Ishikawa (cell line): ENCODE data around the gene HLTF.

Experiments
- CEBPB ChIP-seq: IDR thresholded peaks from 2 replicates; pipeline ENCODE4 v1.6.1; 2012
- CREB1 ChIP-seq: IDR thresholded peaks from 2 replicates; pipeline ENCODE4 v1.6.1; 2012; ENCODE audit warnings: low read depth
- EGR1 ChIP-seq: IDR thresholded peaks from 2 replicates; pipeline ENCODE4 v1.6.1; 2012
- EP300 ChIP-seq: IDR thresholded peaks from 2 replicates; pipeline ENCODE4 v1.6.1; 2012; ENCODE audit warnings: borderline replicate concordance
- FOXM1 ChIP-seq: IDR thresholded peaks from 2 replicates; pipeline ENCODE4 v1.6.1; 2012; ENCODE audit warnings: low read depth, borderline replicate concordance
- NFIC ChIP-seq: IDR thresholded peaks from 2 replicates; pipeline ENCODE4 v1.6.1; 2012
- RAD21 ChIP-seq: IDR thresholded peaks from 2 replicates; pipeline ENCODE4 v1.6.1; 2012; ENCODE audit warnings: low read depth
- TAF1 ChIP-seq: IDR thresholded peaks from 2 replicates; pipeline ENCODE4 v1.6.1; 2012; ENCODE audit warnings: low read depth, mild to moderate bottlenecking
- TCF12 ChIP-seq: IDR thresholded peaks from 2 replicates; pipeline ENCODE4 v1.6.1; 2012; ENCODE audit warnings: low read depth
- TEAD4 ChIP-seq: IDR thresholded peaks from 2 replicates; pipeline ENCODE4 v1.6.1; 2012
- USF1 ChIP-seq: IDR thresholded peaks from 2 replicates; pipeline ENCODE4 v1.6.1; 2012
- YY1 ChIP-seq: IDR thresholded peaks from 2 replicates; pipeline ENCODE4 v1.6.1; 2012; ENCODE audit warnings: low read depth
- ZBTB7A ChIP-seq: IDR thresholded peaks from 2 replicates; pipeline ENCODE4 v1.6.1; 2012; ENCODE audit warnings: low read depth
- TF ChIP-seq, protein P1 (sequence below): IDR thresholded peaks from 2 replicates; pipeline ENCODE4 v1.6.1; 2012
- TF ChIP-seq, protein P2 (sequence below): IDR thresholded peaks from 2 replicates; pipeline ENCODE4 v1.6.1; 2012; ENCODE audit warnings: low read depth, mild to moderate bottlenecking

HLTF gene

DNA sequence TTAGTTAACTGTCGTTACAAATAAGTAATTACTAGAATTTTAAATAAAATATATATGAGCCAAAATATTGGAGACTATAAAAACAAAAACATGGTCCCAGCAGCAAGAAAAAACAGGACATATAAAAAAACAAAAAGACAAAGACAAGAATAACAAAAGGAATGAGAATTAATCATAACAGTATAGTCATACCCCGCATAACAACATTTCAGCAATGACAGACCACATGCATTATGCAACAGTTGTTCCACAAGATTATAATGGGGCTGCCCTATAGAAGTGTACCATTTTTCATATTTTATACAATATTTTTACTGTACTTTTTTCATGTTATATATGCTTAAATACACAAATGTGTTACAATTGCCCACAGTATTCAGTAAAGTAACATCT, 5.6 kb downstream of the HLTF start:
- TF ChIP-seq CREB1 (no peak), TEAD4 (no peak), RAD21 (no peak), YY1 (no peak), USF1 (no peak), EGR1 (no peak), CEBPB (no peak), FOXM1 (no peak), TCF12 (no peak), EP300 (no peak), ZBTB7A (no peak)
- TF ChIP-seq, protein P1, sequence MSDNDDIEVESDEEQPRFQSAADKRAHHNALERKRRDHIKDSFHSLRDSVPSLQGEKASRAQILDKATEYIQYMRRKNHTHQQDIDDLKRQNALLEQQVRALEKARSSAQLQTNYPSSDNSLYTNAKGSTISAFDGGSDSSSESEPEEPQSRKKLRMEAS: no peak

DNA sequence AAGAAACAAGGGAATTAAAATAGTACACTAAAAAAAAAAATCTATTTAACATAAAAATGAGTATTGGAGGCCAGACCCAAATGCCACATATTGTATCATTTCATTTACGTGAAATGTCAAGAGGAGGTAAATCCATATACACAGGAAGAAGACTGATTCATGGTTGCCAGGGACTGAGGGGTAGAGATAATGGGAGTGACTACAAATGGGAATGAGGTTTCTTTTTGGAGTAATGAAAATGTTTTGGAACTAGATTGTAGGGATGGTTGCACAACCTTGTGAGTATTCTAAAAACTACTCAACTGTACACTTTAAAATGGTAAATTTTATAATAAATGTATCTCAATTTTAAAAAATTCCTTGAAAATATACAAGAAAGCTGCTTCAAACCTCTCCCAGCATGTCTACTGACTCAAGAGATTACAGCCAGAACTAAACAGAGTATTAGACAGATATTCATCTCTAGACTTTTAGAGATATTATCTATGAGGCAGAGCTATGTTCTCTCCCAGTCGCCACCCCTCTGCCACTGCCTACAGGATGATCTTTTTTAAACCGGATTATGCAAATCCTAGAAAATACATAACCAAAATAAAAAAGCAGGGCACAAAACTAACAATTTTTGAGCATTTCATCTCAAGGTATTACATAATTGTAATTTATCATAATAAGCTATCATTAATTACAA, 6.2 kb downstream of the HLTF start:
- no peak for TF ChIP-seq NFIC
- no peak for TF ChIP-seq ZBTB7A
- no peak for TF ChIP-seq EGR1
- TF ChIP-seq RAD21: no peak
- TF ChIP-seq TEAD4: no peak
- no peak for TF ChIP-seq TAF1
- TF ChIP-seq, protein P2, sequence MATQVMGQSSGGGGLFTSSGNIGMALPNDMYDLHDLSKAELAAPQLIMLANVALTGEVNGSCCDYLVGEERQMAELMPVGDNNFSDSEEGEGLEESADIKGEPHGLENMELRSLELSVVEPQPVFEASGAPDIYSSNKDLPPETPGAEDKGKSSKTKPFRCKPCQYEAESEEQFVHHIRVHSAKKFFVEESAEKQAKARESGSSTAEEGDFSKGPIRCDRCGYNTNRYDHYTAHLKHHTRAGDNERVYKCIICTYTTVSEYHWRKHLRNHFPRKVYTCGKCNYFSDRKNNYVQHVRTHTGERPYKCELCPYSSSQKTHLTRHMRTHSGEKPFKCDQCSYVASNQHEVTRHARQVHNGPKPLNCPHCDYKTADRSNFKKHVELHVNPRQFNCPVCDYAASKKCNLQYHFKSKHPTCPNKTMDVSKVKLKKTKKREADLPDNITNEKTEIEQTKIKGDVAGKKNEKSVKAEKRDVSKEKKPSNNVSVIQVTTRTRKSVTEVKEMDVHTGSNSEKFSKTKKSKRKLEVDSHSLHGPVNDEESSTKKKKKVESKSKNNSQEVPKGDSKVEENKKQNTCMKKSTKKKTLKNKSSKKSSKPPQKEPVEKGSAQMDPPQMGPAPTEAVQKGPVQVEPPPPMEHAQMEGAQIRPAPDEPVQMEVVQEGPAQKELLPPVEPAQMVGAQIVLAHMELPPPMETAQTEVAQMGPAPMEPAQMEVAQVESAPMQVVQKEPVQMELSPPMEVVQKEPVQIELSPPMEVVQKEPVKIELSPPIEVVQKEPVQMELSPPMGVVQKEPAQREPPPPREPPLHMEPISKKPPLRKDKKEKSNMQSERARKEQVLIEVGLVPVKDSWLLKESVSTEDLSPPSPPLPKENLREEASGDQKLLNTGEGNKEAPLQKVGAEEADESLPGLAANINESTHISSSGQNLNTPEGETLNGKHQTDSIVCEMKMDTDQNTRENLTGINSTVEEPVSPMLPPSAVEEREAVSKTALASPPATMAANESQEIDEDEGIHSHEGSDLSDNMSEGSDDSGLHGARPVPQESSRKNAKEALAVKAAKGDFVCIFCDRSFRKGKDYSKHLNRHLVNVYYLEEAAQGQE: no peak
- TF ChIP-seq EP300: no peak
- no peak for TF ChIP-seq TCF12
- no peak for TF ChIP-seq CREB1
- TF ChIP-seq USF1: no peak
- TF ChIP-seq CEBPB: no peak
- TF ChIP-seq FOXM1: no peak
- no peak for TF ChIP-seq YY1
- TF ChIP-seq, protein P1: no peak

DNA sequence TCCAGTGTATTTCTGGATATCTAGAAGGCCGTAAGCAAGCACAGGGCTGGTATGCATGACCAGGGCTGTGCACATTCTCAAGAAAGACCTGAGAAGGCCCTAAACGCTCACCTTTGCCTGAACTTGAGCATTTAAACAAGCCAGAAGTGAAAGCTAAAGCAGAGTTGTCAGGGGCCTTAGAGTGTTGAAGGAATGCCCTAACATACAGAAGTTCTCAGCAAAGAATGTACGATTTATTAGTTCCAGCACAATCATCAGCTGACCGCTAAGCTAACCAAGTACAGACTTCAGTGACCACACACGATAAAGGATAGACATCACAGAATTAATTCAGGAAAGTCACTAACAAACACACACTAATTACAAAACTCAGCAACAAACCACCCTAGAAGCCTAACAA, 8.7 kb downstream of the HLTF start:
- TF ChIP-seq ZBTB7A (no peak), NFIC (no peak), USF1 (no peak), TCF12 (no peak), FOXM1 (no peak)
- TF ChIP-seq, protein P1: no peak

DNA sequence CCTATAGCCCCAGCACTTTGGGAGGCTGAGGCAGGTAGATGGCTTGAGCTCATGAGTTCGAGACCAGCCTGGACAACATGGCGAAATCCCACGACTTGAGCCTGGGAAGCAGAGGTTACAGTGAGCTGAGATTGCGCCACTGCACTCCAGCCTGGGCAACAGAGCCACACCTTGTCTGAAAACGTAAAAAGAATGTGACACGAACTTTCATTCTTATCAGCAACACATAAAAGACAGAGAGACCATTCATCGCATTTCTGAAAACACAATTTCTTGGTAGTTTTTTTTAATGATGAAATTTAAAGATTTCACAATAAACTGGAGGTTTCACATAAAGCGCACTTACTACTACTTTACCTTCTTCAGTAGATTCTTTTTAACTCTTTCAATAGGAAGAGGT, 18.4 kb downstream of the HLTF start:
- TF ChIP-seq RAD21 (no peak), CEBPB (no peak), CREB1 (no peak), EP300 (no peak), TCF12 (no peak), TEAD4 (no peak), FOXM1 (no peak), ZBTB7A (no peak), EGR1 (no peak), TAF1 (no peak), NFIC (no peak), USF1 (no peak), YY1 (no peak)
- TF ChIP-seq, protein P1: no peak
- TF ChIP-seq, protein P2: no peak
